ENCODE results near the gene SLC2A3. TPM values are rescaled to one million over a fixed set of nuclear protein-coding genes. Genes with fewer than 3 reads are reported as not detected.
"Not testable (repeated sequence)": the region's sequence is repeated elsewhere in the genome, so short reads cannot be mapped to it uniquely, and the experiment has no call there.

The SLC2A3 gene
- total RNA-seq, 1 donor from 2014 or later, result 57.1 TPM

- DNase-seq, result no peak
Measured at GRCh38 chr12:7915661-7916403, 20.2 kb downstream of the SLC2A3 start.

GRCh38 chr12:7910106-7910505, 25.9 kb downstream of the SLC2A3 start:
- DNase-seq, result not testable (repeated sequence)

GRCh38 chr12:7907009-7907408, 29.0 kb downstream of the SLC2A3 start:
- no peak for DNase-seq

DNA sequence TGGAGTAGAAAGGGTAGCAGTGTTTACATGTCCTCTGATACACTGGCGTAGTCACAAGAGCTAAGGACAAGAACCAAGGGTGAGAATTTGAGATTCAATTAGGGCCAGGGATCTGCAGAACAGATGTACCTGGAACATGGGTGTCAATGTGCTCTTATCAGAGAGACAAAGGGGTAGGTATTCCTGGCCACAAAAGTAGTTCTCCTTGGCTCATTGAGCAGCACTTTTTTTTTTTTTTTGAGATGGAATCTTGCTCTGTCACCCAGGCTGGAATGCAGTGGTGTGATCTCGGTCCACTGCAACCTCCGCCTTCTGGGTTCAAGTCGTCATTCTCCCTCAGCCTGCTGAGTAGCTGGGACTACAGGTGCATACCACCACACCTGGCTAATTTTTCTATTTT, 29.7 kb downstream of the SLC2A3 start:
- DNase-seq, result not testable (repeated sequence)

- DNase-seq, result not testable (repeated sequence)
Measured at GRCh38 chr12:7905600-7906125, 30.3 kb downstream of the SLC2A3 start.

- DNase-seq, result no peak
Measured at GRCh38 chr12:7905071-7905470, 30.9 kb downstream of the SLC2A3 start.

GRCh38 chr12:7902416-7902815, 33.6 kb downstream of the SLC2A3 start:
- not testable (repeated sequence) for DNase-seq

DNA sequence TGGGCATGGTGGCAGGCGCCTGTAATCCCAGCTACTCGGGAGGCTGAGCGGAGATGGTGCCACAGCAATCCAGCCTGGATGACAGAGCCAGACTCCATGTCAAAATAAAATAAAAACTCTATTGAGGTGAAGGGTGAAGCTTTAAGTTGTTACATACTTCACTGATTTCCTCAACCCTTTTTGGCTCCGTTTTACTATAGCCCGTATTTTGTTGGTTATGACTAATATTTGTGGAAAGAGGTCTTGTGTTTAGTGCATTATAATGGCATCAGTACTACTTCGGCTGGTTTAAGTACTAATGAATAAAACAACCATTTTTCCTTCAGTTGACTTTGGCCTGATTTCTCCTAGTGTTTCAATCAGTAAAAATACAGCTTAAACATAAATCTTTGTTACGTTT, 36.2 kb downstream of the SLC2A3 start:
- DNase-seq, result no peak

GRCh38 chr12:7896726-7897125, 39.3 kb downstream of the SLC2A3 start:
- not testable (repeated sequence) for DNase-seq

GRCh38 chr12:7892186-7892980, 43.6 kb downstream of the SLC2A3 start:
- DNase-seq, result no peak

DNA sequence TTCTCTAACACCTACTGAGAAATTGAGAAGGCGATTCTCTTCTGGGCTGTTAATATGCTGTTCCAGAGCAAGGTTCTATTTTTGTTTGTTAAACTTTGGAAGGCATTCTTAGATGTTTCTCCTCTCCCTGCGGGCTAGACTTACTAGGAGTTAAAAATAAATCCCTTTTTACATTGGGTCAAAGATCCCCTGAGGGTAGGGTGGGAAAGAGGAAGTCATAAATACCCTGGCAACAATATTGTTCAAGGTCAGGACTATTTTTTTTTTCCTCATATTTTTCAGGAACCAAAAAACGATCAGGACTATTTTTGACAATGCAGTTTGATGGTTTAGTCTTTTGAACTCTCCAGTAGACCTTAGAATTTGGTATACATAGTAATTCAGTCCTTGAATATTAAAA, 51.3 kb downstream of the SLC2A3 start:
- no peak for DNase-seq

- not testable (repeated sequence) for DNase-seq
Measured at GRCh38 chr12:7881736-7882120, 54.3 kb downstream of the SLC2A3 start.

GRCh38 chr12:7880952-7881735, 54.8 kb downstream of the SLC2A3 start:
- not testable (repeated sequence) for DNase-seq

DNA sequence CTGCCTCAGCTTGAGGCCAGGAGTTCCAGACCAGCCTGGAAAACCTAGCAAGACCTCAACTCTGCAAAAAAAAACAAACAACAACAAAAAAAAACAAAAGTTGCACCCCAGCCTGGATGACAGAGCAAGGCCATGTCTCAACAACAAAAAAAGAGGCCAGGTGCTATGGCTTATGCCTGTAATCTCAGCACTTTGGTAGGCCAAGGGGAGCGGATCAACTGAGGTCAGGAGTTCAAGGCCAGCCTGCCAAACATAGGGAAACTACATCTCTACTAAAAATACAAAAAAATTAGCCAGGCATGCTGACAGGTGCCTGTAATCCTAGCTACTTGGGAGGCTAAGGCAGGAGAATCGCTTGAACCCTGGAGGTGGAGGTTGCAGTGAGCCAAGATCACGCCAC, 56.7 kb downstream of the SLC2A3 start:
- DNase-seq, result no peak

GRCh38 chr12:7877420-7877819, 58.6 kb downstream of the SLC2A3 start:
- DNase-seq, result no peak

DNA sequence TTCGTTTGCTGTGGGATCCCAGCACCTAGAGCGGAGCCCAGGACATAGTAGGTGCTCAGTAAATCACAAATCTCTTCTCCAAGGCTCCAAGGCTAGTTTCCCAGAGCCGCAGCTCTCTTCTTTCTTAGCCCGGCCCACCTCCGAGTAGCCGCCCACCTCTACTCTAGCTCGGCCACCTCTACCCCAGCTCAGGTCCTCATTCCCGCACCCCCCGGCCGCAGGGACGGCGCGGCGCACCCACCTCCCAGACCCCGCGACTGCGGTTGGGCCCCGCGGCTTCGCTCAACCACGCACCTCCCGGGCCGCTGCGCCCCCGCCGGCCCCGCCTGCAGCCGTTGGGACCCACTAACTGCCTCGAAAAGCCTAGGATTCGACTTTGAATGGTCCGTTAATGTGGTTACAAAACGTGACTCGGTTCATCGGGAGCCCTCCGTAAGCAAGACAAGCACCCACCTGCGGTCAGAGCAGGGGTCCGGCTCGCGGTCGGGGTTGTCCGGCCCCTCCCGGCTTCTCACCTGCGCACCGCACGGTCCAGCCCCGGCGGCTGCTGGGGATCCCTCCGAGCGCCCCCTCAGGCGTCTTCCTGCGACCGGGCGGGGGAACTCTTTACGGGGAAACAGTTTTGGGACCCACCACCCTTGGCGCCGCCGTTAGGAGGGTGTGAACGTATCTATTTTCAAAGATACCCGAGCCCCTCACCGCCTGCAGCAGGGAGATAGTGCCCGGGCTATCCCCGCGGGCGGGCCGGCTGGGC, 63.2 kb downstream of the SLC2A3 start, which contains the start of gene SLC2A14:
Gene SLC2A14 (minus strand): TSS at position 350 of the 754 bp plus-strand sequence. CDS start 3,035 bp downstream, outside the sequence.
- no peak for DNase-seq

GRCh38 chr12:7870335-7870734, 65.7 kb downstream of the SLC2A3 start:
- no peak for DNase-seq
